Activated T-cell treated with anti-CD3 and anti-CD28 coated beads, Interleukin-2, amount 50 U/mL, for 48 hours (primary cell): ENCODE results near the gene OR10G7.
"Not testable (repeated sequence)": the region's sequence is repeated elsewhere in the genome, so short reads cannot be mapped to it uniquely, and the experiment has no call there.

Experiments used
- DNase-seq, 2 experiments: peaks; one replicate each; pipeline ENCODE4 v3.0.0-alpha.2; 2020

The OR10G7 gene

GRCh38 chr11:124039557-124039956 is 1.6 kb downstream of the OR10G7 start:
- no peak for DNase-seq

GRCh38 chr11:124036666-124037065 is 4.5 kb downstream of the OR10G7 start:
- no peak for DNase-seq

GRCh38 chr11:124026498-124026897 is 14.6 kb downstream of the OR10G7 start, which contains the start of gene OR10G8:
OR10G8 (plus strand) TSS chr11:124026798; CDS start chr11:124029623, 2,825 bp downstream.
- DNase-seq, result no peak

- DNase-seq, result not testable (repeated sequence)
Measured at GRCh38 chr11:124015837-124016236, 25.3 kb downstream of the OR10G7 start.

DNA sequence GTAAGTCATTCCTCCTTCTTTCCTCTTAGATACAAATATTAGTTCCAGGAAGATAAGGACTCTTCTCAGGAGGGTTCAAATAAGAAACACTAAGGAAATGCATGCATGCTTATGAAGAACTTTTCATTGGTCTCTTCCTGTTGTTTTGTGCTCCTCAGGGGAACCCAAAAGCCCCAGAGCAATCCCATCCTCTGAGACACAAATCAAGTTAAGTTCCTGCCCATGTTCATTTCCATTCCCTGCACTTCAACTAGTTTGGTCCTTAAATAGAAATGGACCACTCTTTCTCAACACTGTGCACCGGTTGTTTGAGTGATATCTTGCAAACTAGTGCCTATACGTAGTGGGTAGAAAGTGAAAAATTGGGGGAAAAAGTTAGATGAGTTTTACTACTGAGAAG is 28.4 kb downstream of the OR10G7 start, which contains the start of gene OR10G4:
Gene OR10G4, plus strand, starts transcription at position 301 of the 400 bp plus-strand sequence. CDS start 2,578 bp downstream, outside the sequence.
- no peak for DNase-seq

- DNase-seq, result no peak
Measured at GRCh38 chr11:123995119-123995518, 46.0 kb downstream of the OR10G7 start, which contains the start of gene OR10G6. OR10G6 (minus strand) TSS chr11:123995161; CDS start chr11:123995161, 0 bp downstream.
